Activated naive CD8-positive, alpha-beta T cell (primary cell): ENCODE measurements around the gene TMEM164.
"Not testable (repeated sequence)": the region's sequence is repeated elsewhere in the genome, so short reads cannot be mapped to it uniquely, and the experiment has no call there.

Source experiments
- H3K27ac Mint-ChIP-seq: one replicate; pipeline ENCODE4 v1.8.0; 2021; ENCODE audit warnings: mixed read lengths
- H3K27me3 Mint-ChIP-seq: one replicate; pipeline ENCODE4 v1.8.0; 2021; ENCODE audit warnings: mixed read lengths
- H3K36me3 Mint-ChIP-seq: one replicate; pipeline ENCODE4 v1.8.0; 2021; ENCODE audit warnings: mixed read lengths
- H3K4me1 Mint-ChIP-seq: one replicate; pipeline ENCODE4 v1.8.0; 2021; ENCODE audit warnings: low read depth, mixed read lengths
- H3K4me3 Mint-ChIP-seq: one replicate; pipeline ENCODE4 v1.8.0; 2021; ENCODE audit warnings: mild to moderate bottlenecking, mixed read lengths
- H3K9me3 Mint-ChIP-seq: one replicate; pipeline ENCODE4 v1.8.0; 2021; ENCODE audit warnings: low read depth, mixed read lengths

The TMEM164 gene

DNA sequence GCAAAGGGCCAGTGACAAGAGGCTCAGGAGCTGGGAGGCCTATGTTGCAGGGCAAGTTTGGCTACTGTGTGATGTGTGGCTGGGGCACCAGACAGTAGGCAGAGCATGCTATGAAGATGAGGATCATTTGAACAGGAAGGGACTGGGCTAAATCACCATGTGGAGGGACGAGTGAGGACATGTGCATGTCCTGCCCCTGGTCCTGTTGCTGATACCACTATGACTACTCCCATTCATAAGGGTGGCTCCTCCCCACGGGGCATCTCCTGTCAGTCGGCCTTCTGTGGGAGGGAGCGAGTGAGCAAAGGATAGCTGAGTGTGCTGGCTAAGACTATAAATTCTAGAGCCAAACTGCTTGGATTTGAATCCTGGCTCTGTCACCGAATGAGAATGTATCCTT lies 139.2 kb downstream of the TMEM164 start:
- Mint-ChIP-seq H3K4me1 (no peaks in the 10 kb centered on the region), H3K9me3 (no peaks in the 10 kb centered on the region), H3K36me3 (no peaks in the 10 kb centered on the region), H3K27ac (no peak overlapping the region), H3K4me3 (no peak overlapping the region), H3K27me3 (no peaks in the 10 kb centered on the region)

DNA sequence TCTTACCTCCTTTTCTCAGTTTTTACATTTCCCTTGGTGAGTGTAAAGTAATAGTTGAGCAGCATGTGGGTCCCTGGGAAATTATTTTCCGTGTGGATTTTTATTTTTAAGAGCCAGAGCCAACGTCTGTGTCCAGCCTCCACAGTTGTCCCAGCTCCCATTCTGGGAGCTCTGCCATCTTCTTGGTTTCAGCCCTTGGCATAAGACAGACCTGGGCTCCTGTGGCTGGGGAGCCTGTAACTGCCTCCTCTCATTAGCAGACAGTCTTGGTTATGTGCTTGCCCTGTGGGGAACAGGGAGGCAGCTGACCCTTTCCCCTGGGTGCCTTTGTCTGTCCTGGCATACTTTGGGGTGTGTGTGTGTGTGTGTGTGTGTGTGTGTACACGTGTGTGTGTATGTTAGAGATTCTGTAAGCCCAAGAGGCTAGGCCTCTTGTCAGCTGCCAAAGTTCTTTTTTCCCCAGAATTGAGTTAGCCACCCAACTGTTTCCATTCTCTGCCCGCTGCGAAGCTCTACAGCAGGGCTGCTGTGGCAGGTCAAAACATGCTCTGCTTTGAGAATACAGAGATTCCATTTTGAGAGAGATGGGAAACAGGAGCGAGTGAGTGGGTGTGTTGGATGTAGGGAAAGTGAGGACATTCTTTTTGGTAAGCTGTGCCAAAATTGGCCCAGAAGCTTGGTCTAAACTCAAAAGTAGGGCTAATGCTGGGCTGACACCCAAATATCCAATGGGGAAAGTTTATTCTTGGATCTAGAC lies 140.7 kb downstream of the TMEM164 start:
- Mint-ChIP-seq H3K4me1 (no peaks in the 10 kb centered on the region), H3K27me3 (no peaks in the 10 kb centered on the region), H3K9me3 (no peaks in the 10 kb centered on the region), H3K27ac (no peak overlapping the region), H3K36me3 (no peaks in the 10 kb centered on the region), H3K4me3 (no peak overlapping the region)

DNA sequence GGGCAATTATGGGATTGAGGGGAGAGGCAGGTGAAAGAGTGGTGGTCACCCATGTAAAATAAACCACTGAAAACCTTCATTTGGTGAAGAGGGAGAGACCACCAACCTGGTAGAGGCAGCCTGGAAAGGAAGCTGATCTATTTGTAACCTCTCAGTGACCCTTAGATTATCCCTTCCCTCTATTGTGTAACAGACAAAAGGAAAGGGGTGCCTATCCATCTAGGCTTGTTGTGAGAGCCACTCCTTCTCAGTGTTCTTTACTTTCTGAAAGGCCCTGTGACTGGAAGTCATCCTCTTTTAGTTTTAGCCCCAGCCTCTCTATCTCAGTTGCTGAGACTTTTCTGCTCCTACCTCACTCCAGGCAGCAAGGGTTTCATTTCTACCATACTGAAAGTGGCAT lies 142.4 kb downstream of the TMEM164 start:
- Mint-ChIP-seq H3K4me1 (no peaks in the 10 kb centered on the region), H3K4me3 (no peak overlapping the region), H3K36me3 (peaks cover 2% of the 10 kb centered on the region), H3K9me3 (no peaks in the 10 kb centered on the region), H3K27me3 (no peaks in the 10 kb centered on the region), H3K27ac (no peak overlapping the region)

DNA sequence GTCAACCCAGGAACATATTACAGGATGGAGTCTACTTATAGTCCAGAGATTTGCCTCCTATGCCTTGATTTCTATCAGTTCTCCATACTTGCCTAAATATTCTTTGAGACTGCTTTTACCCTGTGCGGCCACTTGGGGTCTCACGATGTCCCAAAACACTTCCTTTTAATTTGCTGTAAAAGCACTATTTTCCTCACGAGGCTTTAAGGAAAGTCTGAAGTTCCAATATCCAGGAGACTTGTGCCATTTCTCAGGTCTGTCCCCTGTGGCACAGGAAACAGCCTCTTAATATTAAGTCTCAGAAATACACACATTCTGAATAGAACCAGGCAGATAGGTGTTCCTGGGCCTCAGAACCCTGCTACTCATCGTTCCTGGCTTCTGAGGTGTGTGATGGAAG lies 142.9 kb downstream of the TMEM164 start:
- H3K27me3 Mint-ChIP-seq, result no peaks in the 10 kb centered on the region
- no peaks in the 10 kb centered on the region for H3K9me3 Mint-ChIP-seq
- no peak overlapping the region for H3K27ac Mint-ChIP-seq
- H3K4me3 Mint-ChIP-seq, result no peak overlapping the region
- H3K4me1 Mint-ChIP-seq, result no peaks in the 10 kb centered on the region
- peaks cover 2% of the 10 kb centered on the region for H3K36me3 Mint-ChIP-seq

DNA sequence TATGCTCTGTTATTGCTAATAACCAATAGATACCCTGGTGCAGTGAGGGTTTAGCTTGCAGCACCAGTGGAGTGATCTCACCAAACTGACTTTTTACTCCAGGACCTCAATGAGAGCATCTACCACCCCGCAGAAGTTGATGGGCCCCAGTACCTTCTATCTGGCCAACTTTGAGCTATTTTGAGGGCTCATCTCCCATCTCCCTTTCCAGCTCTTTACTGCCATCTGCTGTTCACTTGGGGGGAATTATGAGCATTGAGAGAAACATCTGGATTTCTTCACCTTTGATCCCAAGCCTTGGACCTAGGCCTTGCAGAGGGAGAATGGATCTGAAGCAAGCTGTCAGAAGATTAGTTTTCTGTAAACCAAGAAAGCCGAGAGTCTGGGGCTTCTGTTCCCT lies 143.6 kb downstream of the TMEM164 start:
- Mint-ChIP-seq H3K9me3 (no peaks in the 10 kb centered on the region), H3K27ac (no peak overlapping the region), H3K36me3 (peaks cover 2% of the 10 kb centered on the region), H3K4me1 (no peaks in the 10 kb centered on the region), H3K4me3 (no peak overlapping the region), H3K27me3 (no peaks in the 10 kb centered on the region)

DNA sequence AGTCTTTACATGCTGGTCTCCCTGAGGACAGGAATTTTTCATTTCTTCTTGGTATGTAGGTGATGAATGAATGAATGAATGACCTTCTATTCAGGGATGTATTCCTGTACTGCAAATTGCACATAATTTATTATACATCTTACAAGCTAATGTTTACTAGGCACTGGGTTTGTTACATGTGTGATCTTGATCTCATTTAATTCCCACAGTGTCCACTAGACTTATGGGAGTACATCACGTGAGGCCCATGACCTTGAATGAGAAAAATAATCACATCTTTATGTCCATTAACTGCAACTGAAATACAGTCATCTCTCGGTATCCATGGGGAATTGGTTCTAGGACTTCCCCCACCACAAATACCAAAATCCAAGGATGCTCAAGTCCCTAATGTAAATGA lies 150.3 kb downstream of the TMEM164 start:
- H3K4me1 Mint-ChIP-seq, result no peaks in the 10 kb centered on the region
- H3K27ac Mint-ChIP-seq, result no peak overlapping the region
- no peak overlapping the region for H3K4me3 Mint-ChIP-seq
- H3K9me3 Mint-ChIP-seq, result no peaks in the 10 kb centered on the region
- H3K27me3 Mint-ChIP-seq, result no peaks in the 10 kb centered on the region
- peaks cover 2% of the 10 kb centered on the region for H3K36me3 Mint-ChIP-seq

DNA sequence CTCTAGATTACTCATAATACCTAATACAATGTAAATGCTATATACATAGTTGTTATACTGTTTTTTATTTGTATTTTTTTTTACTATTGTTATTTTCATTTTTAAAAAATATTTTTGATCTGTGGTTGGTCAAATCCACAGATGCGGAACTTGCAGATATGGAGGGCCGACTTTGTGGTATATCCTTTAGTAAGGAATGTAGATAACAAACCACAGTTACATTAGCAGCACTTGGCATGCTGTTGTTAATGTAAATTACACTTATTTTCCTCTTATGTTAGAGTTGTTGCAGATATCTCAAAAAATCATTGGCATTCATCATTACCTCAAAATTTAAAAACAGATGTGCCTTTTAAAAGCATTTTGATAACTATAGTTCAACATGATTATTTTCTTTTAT lies 151.0 kb downstream of the TMEM164 start:
- H3K9me3 Mint-ChIP-seq, result no peaks in the 10 kb centered on the region
- peaks cover 2% of the 10 kb centered on the region for H3K36me3 Mint-ChIP-seq
- no peaks in the 10 kb centered on the region for H3K27me3 Mint-ChIP-seq
- no peak overlapping the region for H3K27ac Mint-ChIP-seq
- no peak overlapping the region for H3K4me3 Mint-ChIP-seq
- H3K4me1 Mint-ChIP-seq, result peaks cover under 1% of the 10 kb centered on the region

DNA sequence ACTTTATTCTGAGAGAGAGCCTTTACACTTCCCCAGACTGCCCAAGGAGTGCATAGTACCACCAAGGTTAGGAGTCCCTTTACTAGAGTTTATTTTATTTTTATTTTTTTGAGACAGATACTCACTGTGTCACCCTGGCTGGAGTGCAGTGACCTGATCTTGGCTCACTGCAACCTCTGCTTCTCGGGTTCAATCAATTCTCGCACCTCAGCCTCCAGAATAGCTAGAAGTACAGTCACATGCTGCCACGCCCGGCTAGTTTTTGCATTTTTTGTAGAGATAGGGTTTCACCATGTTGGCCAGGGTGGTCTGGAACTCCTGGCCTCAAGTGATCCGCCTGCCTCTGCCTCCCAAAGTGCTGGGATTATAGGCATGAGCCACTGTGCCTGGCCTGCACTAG lies 151.4 kb downstream of the TMEM164 start:
- H3K27ac Mint-ChIP-seq, H3K27me3 Mint-ChIP-seq, H3K4me3 Mint-ChIP-seq, H3K4me1 Mint-ChIP-seq, H3K36me3 Mint-ChIP-seq, H3K9me3 Mint-ChIP-seq: not testable (repeated sequence)

DNA sequence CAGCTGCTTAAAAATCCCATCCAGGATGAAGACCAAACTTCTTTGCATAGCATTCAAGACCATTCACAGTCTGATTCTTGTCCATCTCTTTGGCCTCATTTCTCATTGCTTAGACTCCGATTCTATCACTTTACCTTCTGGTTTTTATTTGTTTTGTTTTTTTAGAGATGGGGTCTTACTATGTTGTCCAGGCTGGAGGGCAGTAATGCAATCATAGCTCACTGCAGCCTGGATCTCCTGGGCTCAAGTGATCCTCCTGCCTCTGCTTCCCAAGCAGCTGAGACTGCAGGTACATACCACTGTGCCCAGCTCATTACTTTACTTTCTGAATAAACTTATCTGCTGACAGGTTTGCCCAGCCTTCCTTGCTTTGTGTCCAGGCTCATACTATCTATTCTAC lies 152.8 kb downstream of the TMEM164 start:
- H3K4me3 Mint-ChIP-seq, result no peak overlapping the region
- no peaks in the 10 kb centered on the region for H3K9me3 Mint-ChIP-seq
- H3K27me3 Mint-ChIP-seq, result no peaks in the 10 kb centered on the region
- no peak overlapping the region for H3K27ac Mint-ChIP-seq
- H3K4me1 Mint-ChIP-seq, result peaks cover 4% of the 10 kb centered on the region
- no peaks in the 10 kb centered on the region for H3K36me3 Mint-ChIP-seq

DNA sequence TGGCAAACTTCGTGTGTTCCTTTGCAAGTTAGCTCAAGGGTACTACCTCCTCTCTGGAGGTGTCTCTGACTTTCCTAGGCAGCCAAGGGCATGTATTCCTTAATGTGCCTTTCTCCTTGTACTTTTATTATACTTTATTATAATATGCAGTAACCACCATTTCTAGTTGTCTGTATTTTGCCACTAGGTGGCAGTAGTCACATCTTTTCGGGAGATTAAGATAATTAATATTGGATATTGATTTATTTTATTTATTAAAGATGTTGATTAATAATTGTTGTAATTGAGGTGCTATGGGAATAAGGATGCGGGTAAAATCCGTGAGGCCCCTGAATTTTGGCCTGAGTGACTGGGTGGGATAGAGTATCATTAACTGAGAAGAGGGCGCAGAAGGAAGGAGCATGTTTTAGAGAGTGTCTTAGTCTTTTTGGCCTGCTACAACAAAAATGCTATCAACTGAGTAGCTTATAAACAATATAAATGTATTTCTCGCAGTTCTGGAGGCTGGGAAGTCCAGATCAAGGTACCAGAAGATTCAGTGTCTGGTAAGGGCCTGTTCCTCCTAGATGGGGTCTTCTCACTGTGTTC lies 153.3 kb downstream of the TMEM164 start:
- no peak overlapping the region for H3K27ac Mint-ChIP-seq
- no peaks in the 10 kb centered on the region for H3K27me3 Mint-ChIP-seq
- no peak overlapping the region for H3K4me3 Mint-ChIP-seq
- H3K9me3 Mint-ChIP-seq, result no peaks in the 10 kb centered on the region
- H3K36me3 Mint-ChIP-seq, result no peaks in the 10 kb centered on the region
- H3K4me1 Mint-ChIP-seq, result peaks cover 4% of the 10 kb centered on the region

DNA sequence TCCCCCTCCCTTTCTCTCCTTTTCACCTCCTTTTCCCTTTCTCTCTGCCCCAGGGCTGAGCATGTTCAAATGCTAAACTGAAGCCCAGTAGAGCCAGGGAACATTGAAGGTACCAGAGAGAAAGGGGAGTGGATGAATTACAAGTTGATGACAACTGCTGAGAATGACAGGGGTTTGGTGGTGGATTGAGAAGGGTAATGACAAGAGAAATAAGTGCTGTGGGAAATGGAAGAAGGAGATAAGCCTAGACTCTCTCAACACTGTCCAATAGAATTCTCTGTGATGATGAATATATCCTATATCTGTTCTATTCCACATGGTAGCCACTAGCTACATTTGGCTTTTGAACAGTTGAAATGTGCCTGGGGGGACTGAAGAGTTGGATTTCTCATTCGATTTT lies 154.5 kb downstream of the TMEM164 start:
- no peaks in the 10 kb centered on the region for H3K36me3 Mint-ChIP-seq
- H3K27me3 Mint-ChIP-seq, result no peaks in the 10 kb centered on the region
- no peak overlapping the region for H3K4me3 Mint-ChIP-seq
- H3K27ac Mint-ChIP-seq, result no peak overlapping the region
- H3K9me3 Mint-ChIP-seq, result no peaks in the 10 kb centered on the region
- H3K4me1 Mint-ChIP-seq, result peaks cover 4% of the 10 kb centered on the region

DNA sequence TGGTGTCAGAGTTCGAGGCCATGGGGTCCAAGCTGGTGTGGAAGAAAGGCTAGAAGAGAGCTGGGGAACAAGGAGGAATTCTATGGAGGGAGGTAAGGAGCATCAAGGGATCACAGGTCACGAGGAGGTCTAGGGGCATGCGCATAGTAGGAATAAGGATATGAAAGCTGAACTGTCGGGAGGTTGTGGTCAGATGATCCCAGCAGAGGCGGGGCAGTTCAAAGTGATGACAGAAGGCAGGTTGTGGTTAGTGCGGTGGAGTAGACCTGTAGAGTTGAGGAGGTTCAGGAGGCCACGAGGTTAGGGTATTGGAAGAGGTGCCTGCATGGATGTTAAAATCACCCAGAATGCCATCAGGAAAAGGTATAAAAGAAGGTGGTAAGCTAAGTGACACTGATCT lies 156.3 kb downstream of the TMEM164 start:
- Mint-ChIP-seq H3K36me3 (no peaks in the 10 kb centered on the region), H3K27me3 (no peaks in the 10 kb centered on the region), H3K9me3 (no peaks in the 10 kb centered on the region), H3K4me1 (peaks cover 4% of the 10 kb centered on the region), H3K27ac (no peak overlapping the region), H3K4me3 (no peak overlapping the region)

DNA sequence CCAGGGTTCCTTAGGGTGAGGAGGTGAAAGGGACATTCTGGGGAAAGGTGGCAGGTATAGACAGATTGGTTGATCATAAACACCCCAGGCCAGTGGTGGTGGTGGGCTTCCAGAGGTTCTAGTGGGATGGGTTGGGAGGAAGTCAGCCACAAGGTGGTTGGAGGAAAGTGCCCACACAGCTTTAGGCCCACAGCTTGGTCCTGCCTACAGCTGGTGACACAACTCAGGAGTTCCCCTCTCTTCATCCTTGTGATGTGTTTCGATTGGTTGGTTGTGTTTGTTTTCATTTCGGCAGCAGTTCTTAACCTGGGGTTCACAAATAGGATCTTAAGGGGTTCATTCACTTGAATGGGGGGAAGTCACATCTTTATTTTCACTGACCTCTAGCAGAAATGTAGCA lies 157.0 kb downstream of the TMEM164 start:
- H3K27ac Mint-ChIP-seq, result no peak overlapping the region
- H3K4me1 Mint-ChIP-seq, result peaks cover 4% of the 10 kb centered on the region
- H3K27me3 Mint-ChIP-seq, result no peaks in the 10 kb centered on the region
- no peaks in the 10 kb centered on the region for H3K36me3 Mint-ChIP-seq
- H3K9me3 Mint-ChIP-seq, result no peaks in the 10 kb centered on the region
- no peak overlapping the region for H3K4me3 Mint-ChIP-seq

DNA sequence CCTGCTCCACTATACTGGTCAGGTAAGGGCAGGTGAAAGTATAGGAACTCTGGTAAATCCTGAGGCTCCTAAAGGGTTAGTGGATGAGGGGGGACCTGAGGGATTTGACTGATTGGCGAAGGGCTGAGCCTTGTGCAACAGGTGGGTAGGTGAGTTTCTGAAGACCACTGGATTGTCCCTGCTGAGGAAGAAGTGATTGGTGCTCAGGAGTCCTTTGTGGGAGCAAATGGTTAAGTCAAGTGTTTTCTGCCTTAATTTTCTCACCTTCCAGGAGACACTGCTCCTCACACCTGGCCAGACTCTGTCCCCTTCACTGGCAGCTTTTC lies 158.4 kb downstream of the TMEM164 start:
- Mint-ChIP-seq H3K4me1 (peaks cover 4% of the 10 kb centered on the region), H3K9me3 (no peaks in the 10 kb centered on the region), H3K4me3 (no peak overlapping the region), H3K27me3 (no peaks in the 10 kb centered on the region), H3K27ac (no peak overlapping the region), H3K36me3 (no peaks in the 10 kb centered on the region)

DNA sequence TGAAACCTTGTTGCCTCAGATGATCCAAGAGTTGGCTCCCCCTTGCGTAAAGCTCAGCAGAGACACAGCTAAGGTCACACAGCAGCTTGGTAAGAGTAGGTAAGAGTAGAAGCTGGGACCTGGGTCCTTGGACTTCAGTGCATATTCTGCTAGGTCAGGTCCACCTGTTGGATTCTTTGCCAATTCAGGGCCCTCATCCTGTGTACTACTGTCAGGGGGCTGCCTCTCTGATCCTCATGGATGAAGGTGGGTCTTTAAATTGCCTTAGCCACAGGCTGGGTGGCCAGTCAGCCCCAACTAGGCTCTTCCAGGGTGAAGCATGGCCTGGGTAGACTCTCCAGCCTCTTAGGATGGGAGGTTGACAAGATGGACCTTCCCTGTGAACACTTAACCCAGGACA lies 159.2 kb downstream of the TMEM164 start:
- Mint-ChIP-seq H3K36me3 (no peaks in the 10 kb centered on the region), H3K27ac (no peak overlapping the region), H3K4me3 (no peak overlapping the region), H3K27me3 (no peaks in the 10 kb centered on the region), H3K9me3 (no peaks in the 10 kb centered on the region), H3K4me1 (peaks cover 4% of the 10 kb centered on the region)

DNA sequence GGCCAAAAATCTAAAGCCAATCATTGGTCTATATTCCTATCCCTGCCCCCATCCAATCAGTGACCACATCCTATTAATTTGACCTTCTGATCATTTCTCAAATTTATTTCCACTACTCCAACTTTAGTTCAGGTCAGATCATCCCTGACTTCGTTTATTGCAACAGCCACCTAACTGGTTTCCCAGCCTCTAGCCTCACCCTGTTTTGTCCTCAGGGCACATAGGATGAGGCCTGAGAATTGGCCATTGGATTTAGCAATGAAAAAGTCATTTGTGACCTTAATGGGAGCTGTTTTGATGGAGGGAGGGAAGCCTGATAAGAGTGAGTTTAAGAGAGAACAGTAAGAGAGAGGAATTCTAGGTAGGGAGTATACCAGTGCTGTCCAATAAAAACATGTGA lies 160.0 kb downstream of the TMEM164 start:
- Mint-ChIP-seq H3K4me3 (no peak overlapping the region), H3K27ac (no peak overlapping the region), H3K9me3 (no peaks in the 10 kb centered on the region), H3K36me3 (no peaks in the 10 kb centered on the region), H3K27me3 (no peaks in the 10 kb centered on the region), H3K4me1 (peaks cover 4% of the 10 kb centered on the region)
